Neuron (in vitro differentiated cells): ENCODE results near the gene HAX1.
"Not testable (repeated sequence)": the region's sequence is repeated elsewhere in the genome, so short reads cannot be mapped to it uniquely, and the experiment has no call there.

ENCODE experiments used
- H2AFZ ChIP-seq: one replicate; pipeline ENCODE4 v1.6.1; 2013; ENCODE audit warnings: low read depth, mild to moderate bottlenecking, inconsistent platforms, low read length, moderate library complexity
- H3K27me3 ChIP-seq: one replicate; pipeline ENCODE4 v1.6.1; 2013; ENCODE audit warnings: low read length; ENCODE audit not compliant: insufficient read depth
- H3K36me3 ChIP-seq: one replicate; pipeline ENCODE4 v1.6.1; 2013; ENCODE audit warnings: low read length; ENCODE audit not compliant: insufficient read depth
- H3K4me1 ChIP-seq: one replicate; pipeline ENCODE4 v1.6.1; 2013; ENCODE audit warnings: low read length; ENCODE audit not compliant: insufficient read depth
- H3K4me3 ChIP-seq: 2 replicates; pipeline ENCODE4 v1.5.1; 2013; ENCODE audit warnings: mild to moderate bottlenecking, low read length, moderate library complexity
- H3K9me3 ChIP-seq: one replicate; pipeline ENCODE4 v1.6.1; 2013; ENCODE audit warnings: low read length

HAX1 gene

DNA sequence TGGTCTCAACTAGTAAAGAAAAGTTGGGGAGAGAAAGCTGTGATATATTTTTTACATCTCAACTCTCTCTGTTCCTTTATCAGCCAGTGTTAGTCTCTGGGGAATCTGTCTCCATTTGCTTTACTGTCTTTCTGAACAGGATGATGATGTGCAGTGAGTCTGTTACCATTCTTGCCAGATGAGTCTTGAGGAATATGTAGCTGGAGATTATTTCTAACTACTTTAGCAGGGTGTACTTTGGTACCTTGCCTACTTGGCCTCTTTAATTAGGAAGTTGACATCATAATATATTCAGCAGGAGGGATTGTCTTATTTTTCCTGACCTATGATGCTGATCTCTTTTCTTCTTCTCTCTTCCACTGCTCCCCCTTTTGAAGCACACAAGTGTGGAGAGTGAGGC lies 15.7 kb upstream of the HAX1 start:
- peaks cover 95% of the 10 kb centered on the region for H3K36me3 ChIP-seq
- H2AFZ ChIP-seq: no peak overlapping the region
- H3K4me1 ChIP-seq: no peaks in the 10 kb centered on the region
- H3K9me3 ChIP-seq: no peaks in the 10 kb centered on the region
- H3K4me3 ChIP-seq: no peak overlapping the region
- H3K27me3 ChIP-seq: no peaks in the 10 kb centered on the region

DNA sequence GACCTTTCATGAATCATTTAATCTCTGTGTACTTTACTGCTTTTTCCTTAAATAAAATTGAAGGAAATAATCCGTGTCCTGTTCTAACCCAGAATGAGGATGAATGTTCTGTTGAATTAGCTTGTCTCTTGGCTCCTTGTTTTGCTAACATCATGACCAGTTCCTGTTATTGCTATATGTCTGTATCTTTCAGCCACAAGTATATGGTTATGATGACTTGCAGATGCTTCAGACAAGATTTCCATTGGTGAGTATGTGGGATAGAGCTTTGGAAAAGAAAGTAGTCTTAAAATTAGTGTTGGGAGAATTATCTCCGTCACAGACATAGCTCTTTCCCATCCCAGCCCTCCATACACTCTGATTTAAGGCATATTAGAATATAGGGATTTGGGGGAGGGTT lies 13.6 kb upstream of the HAX1 start:
- no peak overlapping the region for H2AFZ ChIP-seq

GRCh38 chr1:154260127-154260526 lies 12.3 kb upstream of the HAX1 start:
- Histone ChIP-seq H3K27me3 (no peaks in the 10 kb centered on the region), H3K9me3 (no peaks in the 10 kb centered on the region), H2AFZ (no peak overlapping the region), H3K4me1 (no peaks in the 10 kb centered on the region), H3K4me3 (no peak overlapping the region), H3K36me3 (peaks cover 98% of the 10 kb centered on the region)

More for the DNA sequence above, 13.6 kb upstream of the HAX1 start:
- no peaks in the 10 kb centered on the region for H3K27me3 ChIP-seq
- peaks cover 99% of the 10 kb centered on the region for H3K36me3 ChIP-seq
- H3K4me3 ChIP-seq: no peak overlapping the region
- no peaks in the 10 kb centered on the region for H3K4me1 ChIP-seq
- H3K9me3 ChIP-seq: no peaks in the 10 kb centered on the region

DNA sequence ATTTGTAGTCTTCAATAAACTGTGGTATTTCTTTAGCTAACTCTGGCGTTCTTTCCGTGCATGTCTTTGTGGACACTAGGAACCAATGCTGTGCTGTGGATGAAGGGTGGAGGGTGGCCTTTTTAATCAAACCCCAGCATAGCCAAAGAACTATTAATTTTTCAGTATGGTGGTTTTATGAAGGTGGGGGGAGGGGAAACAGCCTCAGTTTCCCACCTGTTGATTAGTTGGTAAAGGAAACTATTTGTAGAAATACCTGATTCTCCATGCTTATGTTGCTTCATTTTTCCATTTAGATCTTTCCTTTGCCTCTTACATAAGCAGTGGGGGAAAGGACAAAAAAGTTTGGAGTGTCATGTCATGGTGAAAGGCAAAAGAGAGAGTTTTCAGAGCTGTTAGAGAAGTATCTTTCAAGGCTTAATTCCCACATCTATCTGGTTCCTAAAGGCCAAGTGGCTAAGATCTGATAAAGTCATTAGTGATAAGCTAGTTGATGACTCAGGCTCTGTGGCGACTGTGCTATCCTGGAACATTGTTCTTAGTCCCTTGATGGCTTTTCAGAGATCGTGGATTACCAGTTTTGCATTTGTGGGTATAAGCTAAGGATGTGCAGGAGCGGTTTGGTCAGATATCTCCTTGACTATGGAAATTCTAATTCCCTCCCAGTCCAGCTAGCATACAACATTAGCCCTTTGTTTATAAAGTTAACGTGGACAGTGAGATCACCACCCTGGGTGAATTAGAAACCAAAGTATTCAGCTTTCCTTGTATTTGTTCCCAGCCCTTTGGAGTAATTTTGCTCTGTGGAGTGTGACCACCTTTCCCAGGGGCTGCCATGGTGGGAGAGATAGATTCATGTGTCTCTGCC lies 8.7 kb upstream of the HAX1 start:
- Histone ChIP-seq H3K4me1 (no peaks in the 10 kb centered on the region), H2AFZ (no peak overlapping the region), H3K9me3 (no peaks in the 10 kb centered on the region), H3K36me3 (peaks cover 86% of the 10 kb centered on the region), H3K27me3 (no peaks in the 10 kb centered on the region), H3K4me3 (no peak overlapping the region)

DNA sequence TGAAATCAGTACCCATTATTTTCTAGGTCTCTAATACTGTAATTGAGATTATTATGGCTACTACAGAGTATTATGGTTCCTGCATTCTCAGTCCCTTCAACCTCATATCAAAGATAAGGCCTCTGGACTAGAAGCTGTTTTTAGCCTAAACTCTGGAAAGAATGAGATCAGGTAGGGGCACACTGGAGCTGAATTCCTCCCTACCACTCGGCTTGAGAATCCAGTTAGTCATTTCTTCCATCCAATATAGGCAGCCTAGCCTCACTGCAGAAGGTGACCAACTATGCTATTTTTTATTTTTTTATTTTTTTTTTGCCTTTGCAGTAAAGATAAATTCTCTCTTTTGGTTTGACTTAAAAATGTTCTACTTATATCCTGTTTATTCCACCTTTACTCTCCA lies 8.0 kb upstream of the HAX1 start:
- H3K27me3 ChIP-seq: no peaks in the 10 kb centered on the region
- no peak overlapping the region for H2AFZ ChIP-seq
- H3K4me3 ChIP-seq: no peak overlapping the region
- H3K36me3 ChIP-seq: peaks cover 87% of the 10 kb centered on the region
- no peaks in the 10 kb centered on the region for H3K9me3 ChIP-seq
- no peaks in the 10 kb centered on the region for H3K4me1 ChIP-seq

GRCh38 chr1:154265586-154265985 lies 6.8 kb upstream of the HAX1 start:
- H2AFZ ChIP-seq: no peak overlapping the region
- no peaks in the 10 kb centered on the region for H3K27me3 ChIP-seq
- no peaks in the 10 kb centered on the region for H3K9me3 ChIP-seq
- no peaks in the 10 kb centered on the region for H3K4me1 ChIP-seq
- peaks cover 83% of the 10 kb centered on the region for H3K36me3 ChIP-seq
- H3K4me3 ChIP-seq: no peak overlapping the region

DNA sequence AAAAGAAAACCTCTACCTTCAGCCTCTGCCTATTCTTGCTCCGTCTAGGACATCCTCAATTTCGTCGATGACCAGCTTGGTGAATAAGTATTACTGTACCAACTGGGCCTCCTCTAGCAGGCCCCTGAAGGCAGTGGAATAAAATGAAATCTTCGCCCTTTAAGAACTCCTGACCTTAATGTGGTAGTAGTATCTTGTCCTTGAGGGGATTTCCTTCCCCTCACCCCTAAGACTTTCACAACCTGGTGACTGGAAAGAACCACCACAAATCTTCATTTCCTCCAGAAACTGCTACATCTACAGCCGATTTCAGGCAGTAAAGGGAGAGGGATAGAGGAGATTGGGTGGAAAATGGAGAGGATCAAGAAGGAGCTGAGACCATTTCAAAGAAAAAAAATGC lies 1.6 kb upstream of the HAX1 start:
- Histone ChIP-seq H2AFZ (no peak overlapping the region), H3K27me3 (no peaks in the 10 kb centered on the region), H3K9me3 (no peaks in the 10 kb centered on the region), H3K36me3 (peaks cover 51% of the 10 kb centered on the region), H3K4me3 (no peak overlapping the region), H3K4me1 (peaks cover 11% of the 10 kb centered on the region)

DNA sequence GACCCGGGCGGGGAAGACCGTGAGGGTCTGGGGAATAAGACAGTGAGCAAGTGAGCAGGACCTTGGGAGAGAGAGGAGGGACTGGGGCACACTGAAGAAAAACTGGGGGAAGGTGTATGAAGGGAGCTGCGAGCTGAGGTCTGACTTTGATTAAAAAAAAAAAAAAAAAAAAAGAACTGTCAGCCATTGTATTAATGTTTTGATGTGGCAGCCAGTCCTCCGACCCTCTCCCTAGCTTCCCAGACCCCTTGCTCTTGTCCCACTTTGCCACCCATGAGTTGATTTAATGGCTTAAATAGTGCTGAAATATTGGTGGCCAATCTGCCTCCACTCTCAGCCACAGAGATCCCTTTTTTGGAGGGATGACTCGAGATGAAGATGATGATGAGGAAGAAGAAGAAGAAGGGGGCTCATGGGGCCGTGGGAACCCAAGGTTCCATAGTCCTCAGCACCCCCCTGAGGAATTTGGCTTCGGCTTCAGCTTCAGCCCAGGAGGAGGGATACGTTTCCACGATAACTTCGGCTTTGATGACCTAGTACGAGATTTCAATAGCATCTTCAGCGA lies 652 bp downstream of the HAX1 start:
- peak overlapping the region; percentile 96 for H3K4me3 ChIP-seq
- peaks cover 2% of the 10 kb centered on the region for H3K9me3 ChIP-seq
- peaks cover 37% of the 10 kb centered on the region for H3K36me3 ChIP-seq
- no peaks in the 10 kb centered on the region for H3K27me3 ChIP-seq
- H2AFZ ChIP-seq: peak overlapping the region; percentile 68
- peaks cover 11% of the 10 kb centered on the region for H3K4me1 ChIP-seq

DNA sequence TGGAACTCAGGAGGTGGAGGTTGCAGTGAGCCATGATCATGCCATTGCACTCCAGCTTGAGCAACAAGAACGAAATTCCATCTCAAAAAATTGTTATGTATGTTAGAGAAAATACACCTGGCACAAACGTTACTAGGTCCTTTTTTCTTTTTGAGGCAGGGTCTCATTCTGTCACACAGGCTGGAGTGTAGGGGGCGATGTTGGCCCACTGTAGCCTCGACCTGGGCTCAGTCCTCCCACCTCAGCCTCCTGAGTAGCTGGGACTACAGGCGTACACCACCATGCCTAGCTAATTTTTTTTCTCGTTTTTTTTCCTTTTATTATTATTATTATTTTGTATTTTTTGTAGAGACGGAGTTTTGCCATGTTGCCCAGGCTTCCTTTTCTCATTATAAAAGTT lies 4.4 kb downstream of the HAX1 start:
- Histone ChIP-seq H3K27me3 (no peaks in the 10 kb centered on the region), H3K4me3 (no peak overlapping the region), H3K4me1 (peaks cover 10% of the 10 kb centered on the region), H3K9me3 (peaks cover 2% of the 10 kb centered on the region), H2AFZ (no peak overlapping the region), H3K36me3 (peaks cover 14% of the 10 kb centered on the region)

- H3K9me3 ChIP-seq, H3K27me3 ChIP-seq, H2AFZ ChIP-seq, H3K4me3 ChIP-seq, H3K36me3 ChIP-seq: not testable (repeated sequence)
- peaks cover 10% of the 10 kb centered on the region for H3K4me1 ChIP-seq
Observed at GRCh38 chr1:154287591-154287990, 15.2 kb downstream of the HAX1 start.

DNA sequence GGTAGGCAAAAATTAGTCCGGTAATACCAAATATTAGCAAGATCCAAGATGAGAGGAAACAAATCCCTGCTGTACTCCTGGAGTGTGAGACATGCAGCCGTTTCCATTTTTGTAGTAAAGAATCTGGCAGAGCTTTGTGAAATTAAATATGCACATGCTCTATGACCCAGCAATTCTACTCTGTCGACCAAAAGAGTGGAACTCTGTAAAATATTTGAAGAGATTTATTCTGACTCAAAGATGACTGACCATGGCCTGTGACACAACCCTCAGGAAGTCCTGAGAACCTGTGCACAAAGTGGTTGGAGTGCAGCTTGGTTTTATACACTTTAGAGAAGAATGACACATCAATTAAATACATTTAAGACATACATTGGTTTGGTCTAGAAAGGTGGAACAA lies 16.2 kb downstream of the HAX1 start:
- Histone ChIP-seq H3K36me3 (no peaks in the 10 kb centered on the region), H3K9me3 (peaks cover 2% of the 10 kb centered on the region), H3K4me3 (no peak overlapping the region), H3K4me1 (peaks cover 10% of the 10 kb centered on the region), H3K27me3 (no peaks in the 10 kb centered on the region), H2AFZ (no peak overlapping the region)

GRCh38 chr1:154290921-154291320 lies 18.5 kb downstream of the HAX1 start:
- no peak overlapping the region for H2AFZ ChIP-seq

GRCh38 chr1:154295408-154296235 lies 23.2 kb downstream of the HAX1 start:
- Histone ChIP-seq H3K4me1 (peaks cover 5% of the 10 kb centered on the region), H3K9me3 (peaks cover 3% of the 10 kb centered on the region), H3K4me3 (no peak overlapping the region), H3K27me3 (no peaks in the 10 kb centered on the region), H2AFZ (no peak overlapping the region), H3K36me3 (no peaks in the 10 kb centered on the region)

More at GRCh38 chr1:154290921-154291320, 18.5 kb downstream of the HAX1 start:
- Histone ChIP-seq H3K4me3 (no peak overlapping the region), H3K9me3 (peaks cover 4% of the 10 kb centered on the region), H3K36me3 (no peaks in the 10 kb centered on the region), H3K27me3 (no peaks in the 10 kb centered on the region), H3K4me1 (peaks cover 10% of the 10 kb centered on the region)
